SKM-1 treated with dmso at 0.1 percent for 144 hours (cell line): ENCODE results near the gene NDUFC2.
"Not testable (repeated sequence)": the region's sequence is repeated elsewhere in the genome, so short reads cannot be mapped to it uniquely, and the experiment has no call there.

Experiments used
- DNase-seq: peaks from one replicate; lab custom pipeline; 2025; ENCODE audit not compliant: unreplicated experiment; lab: John Stamatoyannopoulos, UW

The NDUFC2 gene

GRCh38 chr11:78032090-78032489 lies 47.6 kb downstream of the NDUFC2 start:
- DNase-seq, result no peak

GRCh38 chr11:78031629-78032028 lies 48.0 kb downstream of the NDUFC2 start:
- DNase-seq, result no peak

DNA sequence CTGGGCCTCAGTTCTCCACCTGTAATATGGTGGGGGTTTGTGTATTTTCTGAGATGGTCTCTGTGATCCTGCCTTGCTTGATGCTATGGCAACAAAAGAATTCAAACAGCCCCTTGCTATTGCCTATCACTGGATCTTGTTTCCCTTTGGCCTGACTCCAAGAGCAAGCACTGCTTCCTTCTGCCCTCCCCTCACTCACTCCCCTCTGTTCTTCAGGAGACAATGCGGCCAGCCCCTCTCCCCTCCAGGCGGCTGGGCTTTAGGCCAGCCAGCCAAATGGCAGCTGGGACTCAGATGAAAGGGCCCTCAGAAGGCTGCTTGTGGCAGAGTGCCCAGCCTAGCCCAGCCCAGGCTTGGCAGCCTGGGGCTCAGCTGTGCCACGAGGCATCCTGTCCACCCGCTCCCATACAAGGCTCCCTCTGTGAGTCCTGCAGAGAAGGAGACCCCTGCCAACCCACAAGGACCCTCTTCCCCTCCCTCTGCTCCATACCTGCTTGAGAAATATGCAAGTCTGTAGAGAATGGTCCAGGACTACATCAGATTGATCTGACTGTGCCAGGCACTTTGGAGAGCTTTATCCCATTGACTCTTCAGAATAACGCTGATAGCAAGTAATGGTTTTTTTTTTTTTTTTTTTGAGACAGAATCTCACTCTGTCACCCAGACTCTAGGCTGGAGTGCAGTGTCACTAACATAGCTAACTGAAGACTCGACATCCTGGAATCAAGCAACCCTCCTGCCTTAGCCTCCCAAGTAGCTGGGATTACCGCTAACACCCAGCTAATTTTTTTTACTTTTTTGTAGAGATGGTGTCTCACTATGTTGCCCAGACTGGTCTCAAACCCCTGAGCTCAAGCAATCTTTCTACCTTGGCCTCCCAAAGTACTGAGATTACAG lies 49.0 kb downstream of the NDUFC2 start:
- DNase-seq, result no peak

- DNase-seq, result not testable (repeated sequence)
Measured at GRCh38 chr11:78028423-78028822, 51.2 kb downstream of the NDUFC2 start.

DNA sequence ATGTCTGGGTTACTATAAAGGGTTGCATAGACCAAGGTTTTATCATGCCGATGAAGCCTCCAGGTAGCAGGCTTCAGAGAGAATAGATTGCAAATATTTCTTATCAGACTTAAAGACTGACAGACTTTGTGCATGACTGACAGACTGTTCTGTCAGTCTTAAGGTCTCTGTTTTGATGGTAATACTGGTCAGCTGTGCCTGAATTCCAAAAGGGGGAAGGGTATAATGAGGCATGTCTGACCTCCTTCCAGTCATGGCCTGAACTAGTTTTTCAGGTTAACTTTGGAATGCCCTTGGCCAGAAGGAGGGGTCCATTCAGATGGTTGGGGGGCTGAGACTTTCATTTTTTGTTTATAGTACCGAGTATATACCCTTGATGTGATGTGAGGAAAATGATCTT lies 51.9 kb downstream of the NDUFC2 start:
- no peak for DNase-seq

- DNase-seq, result no peak
Measured at GRCh38 chr11:78025378-78025777, 54.3 kb downstream of the NDUFC2 start.

DNA sequence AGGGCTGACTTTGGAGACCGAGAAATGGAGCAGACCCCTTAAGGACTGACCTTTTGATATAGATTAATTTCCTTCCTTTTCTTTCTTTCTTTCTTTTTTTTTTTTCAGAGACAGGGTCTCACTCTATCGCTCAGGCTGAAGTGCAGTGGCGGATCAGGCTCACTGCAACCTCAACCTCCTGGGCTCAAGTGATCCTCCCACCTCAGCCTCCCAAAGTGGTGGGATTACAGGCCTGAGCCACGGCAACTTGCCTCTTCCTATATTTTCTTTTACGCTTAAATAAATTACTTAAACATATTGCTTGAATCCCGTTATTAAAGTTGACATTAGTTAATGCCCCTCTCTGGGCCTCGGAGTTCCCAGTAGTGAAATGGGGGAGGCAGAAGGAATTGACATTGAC lies 56.2 kb downstream of the NDUFC2 start:
- DNase-seq, result no peak

DNA sequence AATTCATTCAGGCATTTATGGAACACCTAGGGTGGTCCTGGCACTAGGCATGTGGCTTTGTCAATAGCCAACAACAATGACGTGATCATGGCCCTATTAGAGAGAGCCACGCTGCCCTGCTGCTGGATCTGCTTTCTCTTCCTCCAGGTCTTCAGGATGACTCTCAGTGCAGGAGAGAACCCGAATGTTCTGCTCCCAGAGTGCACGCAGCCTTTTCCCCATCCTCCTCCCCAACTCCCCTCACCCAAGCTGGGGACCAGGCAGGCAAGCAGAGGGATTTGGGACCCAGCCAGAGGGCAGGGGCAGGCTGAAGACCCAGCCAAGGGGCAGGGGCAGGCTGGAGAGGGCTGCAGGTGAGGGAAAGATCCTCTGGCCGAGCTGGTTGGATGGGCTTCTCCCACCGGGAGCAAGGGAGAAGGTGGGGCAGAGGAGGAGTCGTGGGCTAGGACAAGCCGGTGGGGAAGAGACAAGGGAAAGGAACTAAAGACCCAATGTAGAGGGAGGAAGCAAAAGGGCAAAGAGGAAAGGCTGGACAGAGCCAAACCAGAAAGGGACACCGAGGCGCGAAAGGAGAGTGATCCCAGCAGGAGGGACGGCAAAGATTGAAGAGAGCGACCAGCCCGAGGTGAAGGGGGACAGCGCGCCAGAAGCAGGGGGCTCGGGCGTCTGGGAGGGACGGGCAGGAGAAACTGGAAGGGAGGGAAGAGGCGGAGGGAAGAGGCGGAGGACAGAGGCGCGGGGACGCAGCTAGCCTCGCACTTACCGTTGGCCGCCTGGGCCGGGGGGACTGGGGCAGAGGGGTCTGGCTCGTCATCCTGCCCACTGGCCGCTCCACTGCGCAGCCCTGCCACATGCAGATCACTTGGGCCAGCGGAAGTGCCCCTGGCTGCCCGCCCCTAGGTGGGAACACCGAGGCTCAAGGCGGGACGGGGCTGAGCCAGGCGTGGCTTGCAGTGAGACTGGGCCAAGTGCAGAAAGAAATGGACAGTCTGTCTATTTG lies 57.0 kb downstream of the NDUFC2 start, which contains the start of gene KCTD14:
Gene KCTD14, minus strand, starts transcription at position 880 of the 1,000 bp plus-strand sequence. Its CDS starts 27 bp downstream, at position 853.
- DNase-seq, result no peak

- DNase-seq, result no peak
Measured at GRCh38 chr11:78021611-78022010, 58.1 kb downstream of the NDUFC2 start.

DNA sequence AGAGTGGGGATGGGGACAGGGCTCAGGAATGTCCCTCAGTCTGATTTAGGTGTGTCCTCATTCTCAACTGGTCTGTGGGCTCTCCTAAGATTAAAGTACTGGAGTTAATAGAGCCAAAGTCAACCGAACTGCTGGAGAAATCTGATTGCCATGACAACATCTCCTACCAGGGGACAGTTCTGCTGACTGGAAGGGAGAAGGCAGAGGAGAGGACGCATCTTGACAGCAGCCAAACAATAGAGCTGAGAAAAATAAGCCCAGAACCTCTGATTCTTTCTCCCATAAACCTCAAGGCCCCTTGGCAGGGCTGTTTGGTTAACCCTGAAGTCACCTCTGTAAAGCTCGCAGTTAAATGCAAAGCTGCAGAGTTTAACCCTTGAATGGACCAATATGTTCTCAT lies 59.4 kb downstream of the NDUFC2 start:
- DNase-seq, result no peak

- DNase-seq, result no peak
Measured at GRCh38 chr11:78019808-78020207, 59.9 kb downstream of the NDUFC2 start.
